Neural progenitor cell (in vitro differentiated cells): ENCODE data around the gene ATF5. TPM values are rescaled to one million over a fixed set of nuclear protein-coding genes. Genes with fewer than 3 reads are reported as not detected.

ENCODE experiments used
- DNase-seq: peaks from one replicate; pipeline ENCODE4 v3.0.0-alpha.2; 2016; ENCODE audit warnings: low spot score
- H2AFZ ChIP-seq: fragments of 200-600 bp; sonication (generic); replicated peaks from 2 replicates; pipeline ENCODE4 v1.6.1; 2016; ENCODE audit warnings: antibody characterized with exemption
- H3F3A ChIP-seq: fragments of 200-600 bp; sonication (generic); 2 replicates; pipeline ENCODE4 v1.6.1; 2016; ENCODE audit warnings: antibody characterized with exemption, low read depth
- H3K27ac ChIP-seq: fragments of 200-600 bp; sonication (generic); 2 replicates; pipeline ENCODE4 v1.5.1; 2016; ENCODE audit warnings: mild to moderate bottlenecking
- H3K27me3 ChIP-seq: fragments of 200-600 bp; sonication (generic); 2 replicates; pipeline ENCODE4 v1.6.1; 2016; ENCODE audit warnings: mild to moderate bottlenecking, moderate library complexity
- H3K36me3 ChIP-seq: fragments of 200-600 bp; sonication (generic); 2 replicates; pipeline ENCODE4 v1.5.1; 2016
- H3K4me1 ChIP-seq: fragments of 200-600 bp; sonication (generic); 2 replicates; pipeline ENCODE4 v1.6.1; 2016; ENCODE audit warnings: mixed run types
- H3K4me2 ChIP-seq: fragments of 200-600 bp; sonication (generic); 2 replicates; pipeline ENCODE4 v1.6.1; 2016
- H3K4me3 ChIP-seq: fragments of 200-600 bp; sonication (generic); 2 replicates; pipeline ENCODE4 v1.5.1; 2016
- H3K79me2 ChIP-seq: fragments of 200-600 bp; sonication (generic); 2 replicates; pipeline ENCODE4 v1.6.1; 2016; ENCODE audit warnings: low read depth
- H3K9ac ChIP-seq: fragments of 200-600 bp; sonication (generic); 2 replicates; pipeline ENCODE4 v1.6.1; 2016
- H3K9me3 ChIP-seq: fragments of 200-600 bp; sonication (generic); 2 replicates; pipeline ENCODE4 v1.5.1; 2016; ENCODE audit warnings: low read depth
- H4K20me1 ChIP-seq: fragments of 200-600 bp; sonication (generic); 2 replicates; pipeline ENCODE4 v1.6.1; 2016; ENCODE audit warnings: low read depth
- H3K27ac Mint-ChIP-seq: 3 replicates; pipeline ENCODE4 v1.8.0; 2021; ENCODE audit warnings: mixed read lengths
- H3K27me3 Mint-ChIP-seq: 2 replicates; pipeline ENCODE4 v1.8.0; 2022; ENCODE audit warnings: low read depth, mild to moderate bottlenecking, inconsistent platforms, moderate library complexity, mixed read lengths; ENCODE audit not compliant: insufficient read depth
- H3K36me3 Mint-ChIP-seq: 3 replicates; pipeline ENCODE4 v1.8.0; 2021; ENCODE audit warnings: mixed read lengths
- H3K4me1 Mint-ChIP-seq: 3 replicates; pipeline ENCODE4 v1.8.0; 2021; ENCODE audit warnings: mixed read lengths
- H3K4me3 Mint-ChIP-seq: 3 replicates; pipeline ENCODE4 v1.8.0; 2021; ENCODE audit warnings: mild to moderate bottlenecking, moderate library complexity, mixed read lengths
- H3K9me3 Mint-ChIP-seq: 3 replicates; pipeline ENCODE4 v1.8.0; 2020; ENCODE audit warnings: mixed read lengths
- CTCF ChIP-seq: fragments of 200-600 bp; sonication (generic); IDR thresholded peaks from 2 replicates; pipeline ENCODE4 v1.5.1; 2017; ENCODE audit warnings: antibody characterized with exemption, mild to moderate bottlenecking
- EZH2 ChIP-seq: fragments of 200-600 bp; sonication (generic); IDR thresholded peaks from 2 replicates; pipeline ENCODE4 v1.6.1; 2017; ENCODE audit warnings: antibody characterized with exemption, mild to moderate bottlenecking, moderate library complexity
- EZH2phosphoT487 ChIP-seq: fragments of 200-600 bp; sonication (generic); IDR thresholded peaks from 2 replicates; pipeline ENCODE4 v1.6.1; 2017; ENCODE audit warnings: antibody characterized with exemption
- total RNA-seq: library from RNA; depleted of rRNA; stranded (reverse); fragments of >200 nt; gene quantifications from 2 replicates; pipeline ENCODE4 v1.2.3, GENCODE V29; 2015; ENCODE audit warnings: low replicate concordance

ATF5 gene
- total RNA-seq, 1 donor from 2014 or later = 1.6 TPM

GRCh38 chr19:49951806-49952478 is 22.9 kb downstream of the ATF5 start:
- no peaks in the 10 kb centered on the region for H3K36me3 ChIP-seq
- no peaks in the 10 kb centered on the region for H3K9me3 ChIP-seq
- no peak for DNase-seq
- Mint-ChIP-seq H3K9me3 (no peaks in the 10 kb centered on the region), H3K27me3 (peaks cover 3% of the 10 kb centered on the region), H3K27ac (no peak overlapping the region), H3K4me1 (peaks cover 26% of the 10 kb centered on the region), H3K36me3 (no peaks in the 10 kb centered on the region), H3K4me3 (no peak overlapping the region)
- H4K20me1 ChIP-seq = no peaks in the 10 kb centered on the region
- H3K9ac ChIP-seq = no peak overlapping the region
- H3K27ac ChIP-seq = no peak overlapping the region
- no peaks in the 10 kb centered on the region for H3K4me1 ChIP-seq
- no peaks in the 10 kb centered on the region for H3K79me2 ChIP-seq
- H2AFZ ChIP-seq = no peak overlapping the region
- H3K27me3 ChIP-seq = no peaks in the 10 kb centered on the region
- TF ChIP-seq CTCF = no peak
- no peak for TF ChIP-seq EZH2
- H3F3A ChIP-seq = no peaks in the 10 kb centered on the region
- no peak overlapping the region for H3K4me3 ChIP-seq
- H3K4me2 ChIP-seq = no peak overlapping the region

- no peak overlapping the region for H3K27ac Mint-ChIP-seq
- H3K4me3 Mint-ChIP-seq = no peak overlapping the region
- no peaks in the 10 kb centered on the region for H3K36me3 Mint-ChIP-seq
Observed at GRCh38 chr19:49952479-49952836, 23.5 kb downstream of the ATF5 start.

DNA sequence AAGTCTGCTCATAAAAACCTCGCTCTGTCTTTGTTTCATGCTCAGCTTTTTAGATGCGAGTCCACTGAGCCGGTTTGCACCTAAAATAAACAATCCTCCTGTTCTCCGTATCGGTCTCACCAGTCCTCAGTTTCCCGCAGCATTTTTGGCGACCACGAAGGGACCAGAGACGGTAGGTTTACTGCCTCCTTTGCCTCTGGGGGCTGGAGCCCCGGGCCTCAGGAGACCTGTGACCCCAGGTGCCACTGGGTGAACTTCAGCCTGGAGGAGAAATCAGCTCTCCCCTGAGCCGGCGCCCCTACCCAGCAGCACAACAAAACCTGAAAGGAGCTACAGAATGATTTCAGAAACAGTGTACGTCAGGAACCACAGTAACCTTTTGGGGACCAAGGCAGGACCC is 23.9 kb downstream of the ATF5 start:
- Histone ChIP-seq H3K27me3 (no peaks in the 10 kb centered on the region), H3K4me1 (no peaks in the 10 kb centered on the region), H3K9ac (no peak overlapping the region), H4K20me1 (no peaks in the 10 kb centered on the region), H2AFZ (no peak overlapping the region), H3K4me2 (no peak overlapping the region), H3K79me2 (no peaks in the 10 kb centered on the region), H3F3A (no peaks in the 10 kb centered on the region), H3K4me3 (no peak overlapping the region), H3K9me3 (no peaks in the 10 kb centered on the region), H3K27ac (no peak overlapping the region), H3K36me3 (no peaks in the 10 kb centered on the region)
- peaks cover 26% of the 10 kb centered on the region for H3K4me1 Mint-ChIP-seq
- TF ChIP-seq EZH2phosphoT487 (no peak), EZH2 (no peak), CTCF (no peak)
- H3K4me3 Mint-ChIP-seq = no peak overlapping the region
- no peak for DNase-seq
- no peaks in the 10 kb centered on the region for H3K36me3 Mint-ChIP-seq
- peaks cover 3% of the 10 kb centered on the region for H3K27me3 Mint-ChIP-seq
- no peak overlapping the region for H3K27ac Mint-ChIP-seq
- no peaks in the 10 kb centered on the region for H3K9me3 Mint-ChIP-seq

More at GRCh38 chr19:49952479-49952836, 23.5 kb downstream of the ATF5 start:
- no peak overlapping the region for H3K4me2 ChIP-seq
- H2AFZ ChIP-seq = no peak overlapping the region
- H3K4me3 ChIP-seq = no peak overlapping the region
- H3K9ac ChIP-seq = no peak overlapping the region
- H3K79me2 ChIP-seq = no peaks in the 10 kb centered on the region
- no peak overlapping the region for H3K27ac ChIP-seq
- no peaks in the 10 kb centered on the region for H3K9me3 ChIP-seq
- H3K36me3 ChIP-seq = no peaks in the 10 kb centered on the region
- no peaks in the 10 kb centered on the region for H3K27me3 ChIP-seq
- no peaks in the 10 kb centered on the region for H4K20me1 ChIP-seq
- no peak for DNase-seq
- H3K9me3 Mint-ChIP-seq = no peaks in the 10 kb centered on the region
- H3F3A ChIP-seq = no peaks in the 10 kb centered on the region
- TF ChIP-seq EZH2phosphoT487 (no peak), CTCF (no peak), EZH2 (no peak)
- peaks cover 26% of the 10 kb centered on the region for H3K4me1 Mint-ChIP-seq
- H3K4me1 ChIP-seq = no peaks in the 10 kb centered on the region
- H3K27me3 Mint-ChIP-seq = peaks cover 3% of the 10 kb centered on the region
